ENCODE measurements around the gene AURKA.

GRCh38 chr20:56440346-56441007, 48.5 kb upstream of the AURKA start:
- TF ChIP-seq, protein P1, sequence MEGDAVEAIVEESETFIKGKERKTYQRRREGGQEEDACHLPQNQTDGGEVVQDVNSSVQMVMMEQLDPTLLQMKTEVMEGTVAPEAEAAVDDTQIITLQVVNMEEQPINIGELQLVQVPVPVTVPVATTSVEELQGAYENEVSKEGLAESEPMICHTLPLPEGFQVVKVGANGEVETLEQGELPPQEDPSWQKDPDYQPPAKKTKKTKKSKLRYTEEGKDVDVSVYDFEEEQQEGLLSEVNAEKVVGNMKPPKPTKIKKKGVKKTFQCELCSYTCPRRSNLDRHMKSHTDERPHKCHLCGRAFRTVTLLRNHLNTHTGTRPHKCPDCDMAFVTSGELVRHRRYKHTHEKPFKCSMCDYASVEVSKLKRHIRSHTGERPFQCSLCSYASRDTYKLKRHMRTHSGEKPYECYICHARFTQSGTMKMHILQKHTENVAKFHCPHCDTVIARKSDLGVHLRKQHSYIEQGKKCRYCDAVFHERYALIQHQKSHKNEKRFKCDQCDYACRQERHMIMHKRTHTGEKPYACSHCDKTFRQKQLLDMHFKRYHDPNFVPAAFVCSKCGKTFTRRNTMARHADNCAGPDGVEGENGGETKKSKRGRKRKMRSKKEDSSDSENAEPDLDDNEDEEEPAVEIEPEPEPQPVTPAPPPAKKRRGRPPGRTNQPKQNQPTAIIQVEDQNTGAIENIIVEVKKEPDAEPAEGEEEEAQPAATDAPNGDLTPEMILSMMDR (conservative IDR thresholded peaks at IDR 0.05 in 1 of 2, IDR thresholded peaks at IDR 0.05 in 1 of 2; ENCODE audit: low read depth in 1 of 2, low read length in 2 of 2): no peak
- no peak for TF ChIP-seq EZH2 (IDR thresholded peaks at IDR 0.05; ENCODE audit: low read length, missing control alignments)

All from fibroblast of lung (primary cell).